CD8-positive, alpha-beta memory T cell (primary cell): ENCODE results near the gene AK4. TPM values are rescaled to one million over a fixed set of nuclear protein-coding genes. Genes with fewer than 3 reads are reported as not detected.

Experiments used
- CTCF ChIA-PET: fragments of 350-600 bp; sonication (Branson Sonifier 250); formaldehyde crosslinking; loops from one replicate; lab custom pipeline; 2021; ENCODE audit warnings: antibody characterized with exemption; lab: Charles Lee
- POLR2A ChIA-PET: fragments of 350-600 bp; sonication (Branson Sonifier 250); formaldehyde crosslinking; loops from one replicate; lab custom pipeline; 2021; ENCODE audit warnings: antibody characterized with exemption; lab: Charles Lee
- DNase-seq, 5 donors: peaks; one replicate each; pipeline versions ENCODE4 v3.0.0 to v3.0.0-alpha.2; 2020 to 2022; ENCODE audit warnings: mixed read lengths in 1 of 5
- H3K27ac ChIP-seq: one replicate; pipeline ENCODE4 v1.7.0; 2013; ENCODE audit warnings: low read depth, mild to moderate bottlenecking, low read length, moderate library complexity
- H3K27me3 ChIP-seq: 2 replicates; pipeline ENCODE4 v1.7.0; 2013; ENCODE audit warnings: low read length, mild to moderate bottlenecking; ENCODE audit not compliant: insufficient read depth, poor library complexity, severe bottlenecking
- H3K36me3 ChIP-seq: 2 replicates; pipeline ENCODE4 v1.7.0; 2013; ENCODE audit warnings: mild to moderate bottlenecking, low read length, moderate library complexity; ENCODE audit not compliant: insufficient read depth
- H3K4me1 ChIP-seq: 2 replicates; pipeline ENCODE4 v1.7.0; 2013; ENCODE audit warnings: mild to moderate bottlenecking, low read length, moderate library complexity; ENCODE audit not compliant: insufficient read depth
- H3K4me3 ChIP-seq: 2 replicates; pipeline ENCODE4 v1.7.0; 2013; ENCODE audit warnings: mild to moderate bottlenecking, low read length
- H3K9me3 ChIP-seq: 2 replicates; pipeline ENCODE4 v1.7.0; 2013; ENCODE audit warnings: mild to moderate bottlenecking, low read length
- H3K27ac Mint-ChIP-seq, 8 donors: one replicate each; pipeline ENCODE4 v1.8.0; 2020 to 2021; ENCODE audit warnings: mixed read lengths in 8 of 8, mild to moderate bottlenecking in 6 of 8, inconsistent platforms in 3 of 8, moderate library complexity in 3 of 8
- H3K27me3 Mint-ChIP-seq, 2 donors: one replicate each; pipeline ENCODE4 v1.8.0; 2020 to 2021; ENCODE audit warnings: mixed read lengths in 2 of 2, mild to moderate bottlenecking in 1 of 2, moderate library complexity in 1 of 2
- H3K36me3 Mint-ChIP-seq, 3 donors: one replicate each; pipeline ENCODE4 v1.8.0; 2020 to 2021; ENCODE audit warnings: mixed read lengths in 3 of 3, inconsistent platforms in 1 of 3, mild to moderate bottlenecking in 1 of 3
- H3K4me1 Mint-ChIP-seq, 3 donors: one replicate each; pipeline ENCODE4 v1.8.0; 2020 to 2021; ENCODE audit warnings: mixed read lengths in 3 of 3, inconsistent platforms in 1 of 3, mild to moderate bottlenecking in 1 of 3
- H3K4me3 Mint-ChIP-seq, 7 donors: one replicate each; pipeline ENCODE4 v1.8.0; 2020 to 2021; ENCODE audit warnings: mixed read lengths in 7 of 7, mild to moderate bottlenecking in 6 of 7, moderate library complexity in 4 of 7, inconsistent platforms in 2 of 7
- H3K9me3 Mint-ChIP-seq, 5 donors: one replicate each; pipeline ENCODE4 v1.8.0; 2020 to 2022; ENCODE audit warnings: mixed read lengths in 5 of 5, mild to moderate bottlenecking in 3 of 5, moderate library complexity in 2 of 5, inconsistent platforms in 1 of 5
- polyA plus RNA-seq: library from polyadenylated mRNA; unstranded; fragments of 300-500 nt; fragmentation: Illumina TruSeq; gene quantifications from one replicate; pipeline ENCODE4 v1.2.3, GENCODE V29; 2021
- total RNA-seq, 2 experiments: library from RNA; stranded (reverse); gene quantifications; one replicate each; pipeline ENCODE4 v1.2.3, GENCODE V29; 2021

Gene AK4
- total and polyA plus RNA-seq, 3 experiments from 2014 or later, result 0.08 to 32.2 (median 29.9) TPM

- Histone ChIP-seq H3K27ac (no peak overlapping the region), H3K36me3 (no peaks in the 10 kb centered on the region), H3K4me1 (no peaks in the 10 kb centered on the region), H3K27me3 (no peaks in the 10 kb centered on the region), H3K4me3 (no peak overlapping the region), H3K9me3 (no peaks in the 10 kb centered on the region)
- H3K9me3 Mint-ChIP-seq, result no peaks in the 10 kb centered on the region
- peaks cover 8 to 23% of the 10 kb centered on the region in 2 donors for H3K27me3 Mint-ChIP-seq
- no peak overlapping the region for H3K4me3 Mint-ChIP-seq
- no peak overlapping the region for H3K27ac Mint-ChIP-seq
- POLR2A ChIA-PET, result no interaction called here
- H3K4me1 Mint-ChIP-seq, result no peaks in the 10 kb centered on the region
- CTCF ChIA-PET, result no interaction called here
- no peaks in the 10 kb centered on the region for H3K36me3 Mint-ChIP-seq
- no peak for DNase-seq
These were observed 27.4 kb downstream of the AK4 start for GRCh38 chr1:65175171-65176055.

GRCh38 chr1:65176056-65176450, 28.1 kb downstream of the AK4 start:
- Histone ChIP-seq H3K4me1 (no peaks in the 10 kb centered on the region), H3K4me3 (no peak overlapping the region), H3K9me3 (no peaks in the 10 kb centered on the region), H3K36me3 (no peaks in the 10 kb centered on the region), H3K27me3 (no peaks in the 10 kb centered on the region), H3K27ac (no peak overlapping the region)
- ChIA-PET CTCF (no interaction called here), POLR2A (no interaction called here)
- H3K27ac Mint-ChIP-seq, result no peak overlapping the region
- H3K9me3 Mint-ChIP-seq, result no peaks in the 10 kb centered on the region
- H3K27me3 Mint-ChIP-seq, result peaks cover 8 to 23% of the 10 kb centered on the region in 2 donors
- H3K4me3 Mint-ChIP-seq, result no peak overlapping the region
- no peak for DNase-seq
- H3K36me3 Mint-ChIP-seq, result no peaks in the 10 kb centered on the region
- H3K4me1 Mint-ChIP-seq, result no peaks in the 10 kb centered on the region

- no peak overlapping the region for H3K27ac Mint-ChIP-seq
- Histone ChIP-seq H3K9me3 (no peaks in the 10 kb centered on the region), H3K4me1 (no peaks in the 10 kb centered on the region), H3K27me3 (no peaks in the 10 kb centered on the region), H3K4me3 (no peak overlapping the region), H3K27ac (no peak overlapping the region), H3K36me3 (no peaks in the 10 kb centered on the region)
- H3K9me3 Mint-ChIP-seq, result no peaks in the 10 kb centered on the region
- H3K27me3 Mint-ChIP-seq, result peaks cover 8 to 23% of the 10 kb centered on the region in 2 donors
- ChIA-PET POLR2A (no interaction called here), CTCF (no interaction called here)
- no peak overlapping the region for H3K4me3 Mint-ChIP-seq
- no peaks in the 10 kb centered on the region for H3K36me3 Mint-ChIP-seq
- H3K4me1 Mint-ChIP-seq, result no peaks in the 10 kb centered on the region
- no peak for DNase-seq
These were observed 28.6 kb downstream of the AK4 start for GRCh38 chr1:65176591-65176990.

- H3K9me3 Mint-ChIP-seq, result no peaks in the 10 kb centered on the region
These were observed 29.5 kb downstream of the AK4 start for GRCh38 chr1:65177457-65177856.

GRCh38 chr1:65178235-65178634, 30.2 kb downstream of the AK4 start:
- DNase-seq, result no peak
- no peaks in the 10 kb centered on the region for H3K4me1 Mint-ChIP-seq
- no peak overlapping the region for H3K4me3 Mint-ChIP-seq
- no peaks in the 10 kb centered on the region for H3K9me3 Mint-ChIP-seq
- H3K36me3 Mint-ChIP-seq, result no peaks in the 10 kb centered on the region
- no peaks in the 10 kb centered on the region for H3K27me3 ChIP-seq
- H3K27ac ChIP-seq, result no peak overlapping the region
- H3K27ac Mint-ChIP-seq, result peak overlapping the region in 1 of 8 donors; percentile 10
- no peaks in the 10 kb centered on the region for H3K9me3 ChIP-seq
- no peaks in the 10 kb centered on the region for H3K4me1 ChIP-seq
- no peaks in the 10 kb centered on the region for H3K36me3 ChIP-seq
- ChIA-PET CTCF (no interaction called here), POLR2A (no interaction called here)
- peaks cover 6 to 23% of the 10 kb centered on the region in 2 donors for H3K27me3 Mint-ChIP-seq
- no peak overlapping the region for H3K4me3 ChIP-seq

More at GRCh38 chr1:65177457-65177856, 29.5 kb downstream of the AK4 start:
- no peaks in the 10 kb centered on the region for H3K4me1 ChIP-seq
- Mint-ChIP-seq H3K27me3 (peaks cover 8 to 23% of the 10 kb centered on the region in 2 donors), H3K4me3 (no peak overlapping the region), H3K4me1 (no peaks in the 10 kb centered on the region), H3K27ac (no peak overlapping the region), H3K36me3 (no peaks in the 10 kb centered on the region)
- no peak for DNase-seq
- no peaks in the 10 kb centered on the region for H3K9me3 ChIP-seq
- POLR2A ChIA-PET, result no interaction called here
- CTCF ChIA-PET, result no interaction called here
- no peak overlapping the region for H3K4me3 ChIP-seq
- no peak overlapping the region for H3K27ac ChIP-seq
- H3K27me3 ChIP-seq, result no peaks in the 10 kb centered on the region
- H3K36me3 ChIP-seq, result no peaks in the 10 kb centered on the region

GRCh38 chr1:65179148-65179547, 31.1 kb downstream of the AK4 start:
- H3K4me1 ChIP-seq, result no peaks in the 10 kb centered on the region
- no peak overlapping the region for H3K4me3 ChIP-seq
- H3K36me3 Mint-ChIP-seq, result no peaks in the 10 kb centered on the region
- no peak overlapping the region for H3K27ac ChIP-seq
- H3K9me3 Mint-ChIP-seq, result no peaks in the 10 kb centered on the region
- no peaks in the 10 kb centered on the region for H3K36me3 ChIP-seq
- no peaks in the 10 kb centered on the region for H3K27me3 ChIP-seq
- ChIA-PET POLR2A (no interaction called here), CTCF (no interaction called here)
- no peak overlapping the region for H3K4me3 Mint-ChIP-seq
- H3K27ac Mint-ChIP-seq, result no peak overlapping the region
- H3K9me3 ChIP-seq, result no peaks in the 10 kb centered on the region
- H3K4me1 Mint-ChIP-seq, result no peaks in the 10 kb centered on the region
- no peak for DNase-seq
- H3K27me3 Mint-ChIP-seq, result peaks cover 4 to 20% of the 10 kb centered on the region in 2 donors

GRCh38 chr1:65180977-65181376, 33.0 kb downstream of the AK4 start:
- Mint-ChIP-seq H3K4me3 (no peak overlapping the region), H3K4me1 (no peaks in the 10 kb centered on the region), H3K9me3 (no peaks in the 10 kb centered on the region), H3K27me3 (peaks cover 2 to 15% of the 10 kb centered on the region in 2 donors), H3K27ac (no peak overlapping the region), H3K36me3 (no peaks in the 10 kb centered on the region)
- Histone ChIP-seq H3K27me3 (no peaks in the 10 kb centered on the region), H3K9me3 (no peaks in the 10 kb centered on the region), H3K4me1 (no peaks in the 10 kb centered on the region), H3K27ac (no peak overlapping the region), H3K4me3 (no peak overlapping the region), H3K36me3 (no peaks in the 10 kb centered on the region)
- ChIA-PET CTCF (no interaction called here), POLR2A (no interaction called here)
- DNase-seq, result no peak

GRCh38 chr1:65182658-65183268, 34.8 kb downstream of the AK4 start:
- no peaks in the 10 kb centered on the region for H3K36me3 Mint-ChIP-seq

More at GRCh38 chr1:65182658-65183268, 34.8 kb downstream of the AK4 start:
- no peaks in the 10 kb centered on the region for H3K9me3 ChIP-seq
- CTCF ChIA-PET, result no interaction called here
- POLR2A ChIA-PET, result no interaction called here
- Mint-ChIP-seq H3K4me1 (no peaks in the 10 kb centered on the region), H3K27me3 (peaks cover 0 to 8% of the 10 kb centered on the region in 2 donors), H3K27ac (no peak overlapping the region), H3K4me3 (no peak overlapping the region), H3K9me3 (no peaks in the 10 kb centered on the region)
- no peak for DNase-seq
- H3K36me3 ChIP-seq, result no peaks in the 10 kb centered on the region
- H3K27ac ChIP-seq, result no peak overlapping the region
- no peaks in the 10 kb centered on the region for H3K4me1 ChIP-seq
- H3K4me3 ChIP-seq, result no peak overlapping the region
- no peaks in the 10 kb centered on the region for H3K27me3 ChIP-seq
